Measurements from ENCODE around the gene MAST4. TPM values are rescaled to one million over a fixed set of nuclear protein-coding genes. Genes with fewer than 3 reads are reported as not detected.

The MAST4 gene
- total RNA-seq, 1 donor from 2014 or later, result 0.99 TPM

DNA sequence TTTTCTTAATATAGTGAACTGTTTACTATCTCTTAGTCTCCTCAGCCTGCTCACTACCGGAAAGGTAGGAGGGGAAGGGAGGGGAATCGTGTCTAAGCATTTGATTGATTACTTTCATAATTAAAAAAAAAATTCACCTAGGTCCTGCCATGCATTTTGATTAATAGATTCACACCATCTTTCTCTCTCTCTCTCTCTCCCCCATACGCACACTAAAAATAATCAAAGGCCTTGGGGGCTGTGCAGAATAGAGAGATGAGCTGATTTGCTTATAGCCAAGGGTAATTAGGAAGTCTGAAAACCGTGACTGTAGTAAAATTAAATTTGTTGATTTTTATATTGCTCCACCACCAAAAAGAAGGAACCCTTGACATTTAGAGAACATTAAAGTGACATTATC lies 550.8 kb downstream of the MAST4 start:
- H3K4me3 Mint-ChIP-seq, result no peak overlapping the region
- TF ChIP-seq, protein P1, sequence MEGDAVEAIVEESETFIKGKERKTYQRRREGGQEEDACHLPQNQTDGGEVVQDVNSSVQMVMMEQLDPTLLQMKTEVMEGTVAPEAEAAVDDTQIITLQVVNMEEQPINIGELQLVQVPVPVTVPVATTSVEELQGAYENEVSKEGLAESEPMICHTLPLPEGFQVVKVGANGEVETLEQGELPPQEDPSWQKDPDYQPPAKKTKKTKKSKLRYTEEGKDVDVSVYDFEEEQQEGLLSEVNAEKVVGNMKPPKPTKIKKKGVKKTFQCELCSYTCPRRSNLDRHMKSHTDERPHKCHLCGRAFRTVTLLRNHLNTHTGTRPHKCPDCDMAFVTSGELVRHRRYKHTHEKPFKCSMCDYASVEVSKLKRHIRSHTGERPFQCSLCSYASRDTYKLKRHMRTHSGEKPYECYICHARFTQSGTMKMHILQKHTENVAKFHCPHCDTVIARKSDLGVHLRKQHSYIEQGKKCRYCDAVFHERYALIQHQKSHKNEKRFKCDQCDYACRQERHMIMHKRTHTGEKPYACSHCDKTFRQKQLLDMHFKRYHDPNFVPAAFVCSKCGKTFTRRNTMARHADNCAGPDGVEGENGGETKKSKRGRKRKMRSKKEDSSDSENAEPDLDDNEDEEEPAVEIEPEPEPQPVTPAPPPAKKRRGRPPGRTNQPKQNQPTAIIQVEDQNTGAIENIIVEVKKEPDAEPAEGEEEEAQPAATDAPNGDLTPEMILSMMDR (IDR thresholded peaks at IDR 0.05), result no peak
- no peak for TF ChIP-seq EZH2phosphoT487 (IDR thresholded peaks at IDR 0.05)
- no peak for TF ChIP-seq EZH2 (IDR thresholded peaks at IDR 0.05)
- no peaks in the 10 kb centered on the region for H3K79me2 ChIP-seq (ENCODE audit: low read depth)

DNA sequence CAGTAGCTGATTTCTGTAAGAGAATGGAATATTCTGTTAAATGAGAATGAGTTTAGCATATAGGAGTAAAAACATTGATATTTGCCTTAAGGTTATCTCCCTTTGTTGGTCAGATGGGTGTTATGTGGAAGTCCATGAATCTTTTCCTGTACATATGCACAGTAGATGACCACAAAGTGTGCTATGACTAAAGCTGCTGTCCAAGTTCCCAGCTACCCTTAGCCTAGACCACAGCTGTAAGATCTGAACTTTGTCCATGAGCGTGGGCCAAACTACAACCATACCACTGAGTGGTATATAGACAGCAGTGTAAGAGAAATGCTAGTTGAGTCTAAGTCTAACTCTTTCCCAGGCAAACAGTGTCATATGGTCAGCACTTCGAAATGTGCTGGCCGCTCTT lies 551.6 kb downstream of the MAST4 start:
- H3K27ac Mint-ChIP-seq, result no peak overlapping the region
- Histone ChIP-seq H3K4me3 (no peak overlapping the region), H3K27ac (no peak overlapping the region), H2AFZ (replicated peaks) (no peak overlapping the region), H4K20me1 (ENCODE audit: low read depth) (no peaks in the 10 kb centered on the region), H3K36me3 (no peaks in the 10 kb centered on the region), H3K4me1 (no peaks in the 10 kb centered on the region), H3F3A (ENCODE audit: low read depth) (no peaks in the 10 kb centered on the region), H3K4me2 (no peak overlapping the region), H3K9ac (no peak overlapping the region), H3K79me2 (ENCODE audit: low read depth) (no peaks in the 10 kb centered on the region), H3K9me3 (ENCODE audit: low read depth) (no peaks in the 10 kb centered on the region), H3K27me3 (no peaks in the 10 kb centered on the region)
- no peaks in the 10 kb centered on the region for H3K9me3 Mint-ChIP-seq
- DNase-seq (ENCODE audit: low spot score), result no peak
- no peak overlapping the region for H3K4me3 Mint-ChIP-seq
- H3K27me3 Mint-ChIP-seq (ENCODE audit: insufficient read depth, low read depth), result no peaks in the 10 kb centered on the region
- H3K4me1 Mint-ChIP-seq, result peaks cover 3% of the 10 kb centered on the region
- H3K36me3 Mint-ChIP-seq, result peaks cover 7% of the 10 kb centered on the region
- TF ChIP-seq EZH2 (IDR thresholded peaks at IDR 0.05), result no peak
- no peak for TF ChIP-seq EZH2phosphoT487 (IDR thresholded peaks at IDR 0.05)
- TF ChIP-seq, protein P1 (IDR thresholded peaks at IDR 0.05), result no peak

More for the DNA sequence above, 550.8 kb downstream of the MAST4 start:
- peaks cover 3% of the 10 kb centered on the region for H3K4me1 Mint-ChIP-seq
- H3K4me2 ChIP-seq, result no peak overlapping the region
- peaks cover 9% of the 10 kb centered on the region for H3K36me3 Mint-ChIP-seq
- no peaks in the 10 kb centered on the region for H3K27me3 ChIP-seq
- H3K9ac ChIP-seq, result no peak overlapping the region
- H3K4me1 ChIP-seq, result no peaks in the 10 kb centered on the region
- H3F3A ChIP-seq (ENCODE audit: low read depth), result no peaks in the 10 kb centered on the region
- no peaks in the 10 kb centered on the region for H3K36me3 ChIP-seq
- H3K27ac Mint-ChIP-seq, result no peak overlapping the region
- no peak overlapping the region for H3K4me3 ChIP-seq
- H3K27me3 Mint-ChIP-seq (ENCODE audit: insufficient read depth, low read depth), result no peaks in the 10 kb centered on the region
- no peak for DNase-seq (ENCODE audit: low spot score)
- H3K9me3 ChIP-seq (ENCODE audit: low read depth), result no peaks in the 10 kb centered on the region
- no peak overlapping the region for H3K27ac ChIP-seq
- no peak overlapping the region for H2AFZ ChIP-seq (replicated peaks)
- H4K20me1 ChIP-seq (ENCODE audit: low read depth), result no peaks in the 10 kb centered on the region
- no peaks in the 10 kb centered on the region for H3K9me3 Mint-ChIP-seq

- H3K36me3 ChIP-seq, result no peaks in the 10 kb centered on the region
- no peaks in the 10 kb centered on the region for H3F3A ChIP-seq (ENCODE audit: low read depth)
- DNase-seq (ENCODE audit: low spot score), result no peak
- H3K79me2 ChIP-seq (ENCODE audit: low read depth), result no peaks in the 10 kb centered on the region
- H3K27me3 ChIP-seq, result no peaks in the 10 kb centered on the region
- no peaks in the 10 kb centered on the region for H3K27me3 Mint-ChIP-seq (ENCODE audit: insufficient read depth, low read depth)
- no peak overlapping the region for H3K27ac ChIP-seq
- peaks cover 5% of the 10 kb centered on the region for H3K36me3 Mint-ChIP-seq
- H3K27ac Mint-ChIP-seq, result no peak overlapping the region
- H3K9ac ChIP-seq, result no peak overlapping the region
- no peaks in the 10 kb centered on the region for H4K20me1 ChIP-seq (ENCODE audit: low read depth)
- H3K4me3 Mint-ChIP-seq, result no peak overlapping the region
- H3K9me3 Mint-ChIP-seq, result no peaks in the 10 kb centered on the region
- H3K4me1 Mint-ChIP-seq, result peaks cover 3% of the 10 kb centered on the region
- no peak overlapping the region for H3K4me2 ChIP-seq
- no peaks in the 10 kb centered on the region for H3K4me1 ChIP-seq
- no peak overlapping the region for H2AFZ ChIP-seq (replicated peaks)
- no peak overlapping the region for H3K4me3 ChIP-seq
- no peak for TF ChIP-seq EZH2 (IDR thresholded peaks at IDR 0.05)
- no peaks in the 10 kb centered on the region for H3K9me3 ChIP-seq (ENCODE audit: low read depth)
These were observed 553.1 kb downstream of the MAST4 start for GRCh38 chr5:67149057-67149950.

DNA sequence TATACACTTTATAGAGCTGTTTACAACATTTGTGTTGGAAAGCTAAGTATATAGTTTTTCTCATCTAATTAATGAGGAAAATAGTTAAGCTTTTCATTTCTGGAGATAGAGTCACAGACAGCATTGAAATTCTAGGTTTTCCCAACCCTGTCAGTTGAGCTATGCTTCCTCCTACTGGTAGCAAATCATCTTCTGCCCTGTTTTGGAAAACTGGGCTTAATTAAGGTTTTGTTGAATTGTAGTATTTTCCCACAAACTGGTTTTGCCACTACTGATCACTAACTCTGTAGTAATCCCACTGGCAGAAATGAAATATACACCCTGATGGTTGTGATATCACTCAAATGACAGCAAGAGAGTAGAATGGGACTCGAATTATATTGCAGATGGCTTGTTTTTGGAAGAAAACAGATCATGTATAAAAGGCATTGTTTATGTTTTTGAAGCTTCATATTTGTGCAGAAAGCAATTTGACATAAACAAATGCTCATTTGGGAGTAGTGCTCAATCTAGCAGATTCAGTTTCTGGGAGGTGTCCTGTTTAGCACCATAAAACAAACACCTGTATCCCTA lies 553.8 kb downstream of the MAST4 start:
- peaks cover 5% of the 10 kb centered on the region for H3K36me3 Mint-ChIP-seq
- no peaks in the 10 kb centered on the region for H3K4me1 ChIP-seq
- H3K4me3 Mint-ChIP-seq, result no peak overlapping the region
- no peaks in the 10 kb centered on the region for H3K9me3 ChIP-seq (ENCODE audit: low read depth)
- no peaks in the 10 kb centered on the region for H3K27me3 ChIP-seq
- H3K27ac ChIP-seq, result no peak overlapping the region
- no peaks in the 10 kb centered on the region for H3K9me3 Mint-ChIP-seq
- no peak for DNase-seq (ENCODE audit: low spot score)
- no peak for TF ChIP-seq EZH2 (IDR thresholded peaks at IDR 0.05)
- TF ChIP-seq, protein P1 (IDR thresholded peaks at IDR 0.05), result peak; percentile 60
- H3K27me3 Mint-ChIP-seq (ENCODE audit: insufficient read depth, low read depth), result no peaks in the 10 kb centered on the region
- H3K4me3 ChIP-seq, result no peak overlapping the region
- no peak overlapping the region for H2AFZ ChIP-seq (replicated peaks)
- no peak overlapping the region for H3K9ac ChIP-seq
- no peaks in the 10 kb centered on the region for H3K79me2 ChIP-seq (ENCODE audit: low read depth)
- H3K36me3 ChIP-seq, result no peaks in the 10 kb centered on the region
- no peak overlapping the region for H3K4me2 ChIP-seq
- H3K27ac Mint-ChIP-seq, result no peak overlapping the region
- no peaks in the 10 kb centered on the region for H4K20me1 ChIP-seq (ENCODE audit: low read depth)
- peaks cover 3% of the 10 kb centered on the region for H3K4me1 Mint-ChIP-seq
- H3F3A ChIP-seq (ENCODE audit: low read depth), result no peaks in the 10 kb centered on the region

All from neural progenitor cell (in vitro differentiated cells).